GM21529 (cell line): Measurements from ENCODE around the gene TEX101.

Experiments
- ATAC-seq: cut with Tn5 transposase; IDR thresholded peaks from one replicate; pipeline ENCODE4 v1.9.1; 2021; ENCODE audit not compliant: unreplicated experiment

Gene TEX101

GRCh38 chr19:43445426-43445825 is 30.7 kb downstream of the TEX101 start:
- no peak for ATAC-seq

DNA sequence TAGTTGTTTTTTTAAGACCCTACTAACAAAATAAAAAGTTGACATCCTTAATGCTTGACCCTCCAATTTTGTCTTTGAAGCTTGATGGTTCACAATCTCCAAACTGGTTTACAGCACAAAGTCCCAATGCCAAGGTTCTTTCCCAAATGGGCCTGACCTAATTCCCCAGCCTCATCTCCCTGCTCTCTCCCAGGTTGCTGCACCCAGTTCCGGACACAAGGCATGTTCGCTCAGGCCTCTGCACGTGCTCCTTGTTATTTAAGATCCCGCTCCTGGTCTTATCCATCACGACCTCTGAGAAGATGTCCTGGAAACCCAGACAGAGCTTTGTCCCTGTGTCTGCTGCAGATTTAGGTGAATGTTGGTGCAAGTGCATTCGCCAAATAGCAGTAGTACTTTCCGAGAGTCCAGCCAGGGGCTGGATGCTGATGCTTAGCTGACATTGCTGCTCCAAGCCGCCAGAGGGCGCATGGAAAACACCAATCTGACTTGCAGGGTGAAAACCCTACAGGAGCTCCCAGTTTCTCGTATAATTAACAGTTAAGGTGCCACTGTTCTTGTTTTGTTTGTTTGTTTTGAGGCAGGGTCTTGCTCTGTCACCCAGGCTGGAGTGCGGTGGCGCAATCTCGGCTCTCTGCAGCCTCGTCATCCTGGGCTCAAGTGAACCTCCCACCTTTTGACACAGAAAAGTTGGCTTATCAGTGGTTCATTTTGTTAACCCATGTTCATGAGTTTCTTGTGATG is 32.2 kb downstream of the TEX101 start:
- no peak for ATAC-seq

DNA sequence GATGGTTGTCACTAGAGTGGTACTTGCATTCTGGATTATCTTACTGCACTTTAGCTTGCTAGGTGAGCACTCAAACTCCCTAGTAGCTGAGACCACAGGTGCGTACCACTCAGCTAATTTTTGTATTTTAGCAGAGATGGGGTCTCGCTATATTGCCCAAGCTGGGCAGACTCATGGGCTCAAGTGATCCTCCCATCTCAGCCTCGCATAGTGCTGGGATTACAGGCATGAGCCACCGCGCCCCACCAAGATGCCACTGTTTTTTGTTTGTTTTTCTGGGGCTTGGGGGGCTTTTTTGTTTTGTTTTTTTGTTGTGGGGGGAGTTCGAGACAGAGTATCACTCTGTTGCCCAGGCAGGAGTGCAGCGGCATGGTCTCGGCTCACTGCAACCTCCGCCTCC is 33.0 kb downstream of the TEX101 start:
- ATAC-seq = no peak

GRCh38 chr19:43450545-43450997 is 35.9 kb downstream of the TEX101 start:
- no peak for ATAC-seq

DNA sequence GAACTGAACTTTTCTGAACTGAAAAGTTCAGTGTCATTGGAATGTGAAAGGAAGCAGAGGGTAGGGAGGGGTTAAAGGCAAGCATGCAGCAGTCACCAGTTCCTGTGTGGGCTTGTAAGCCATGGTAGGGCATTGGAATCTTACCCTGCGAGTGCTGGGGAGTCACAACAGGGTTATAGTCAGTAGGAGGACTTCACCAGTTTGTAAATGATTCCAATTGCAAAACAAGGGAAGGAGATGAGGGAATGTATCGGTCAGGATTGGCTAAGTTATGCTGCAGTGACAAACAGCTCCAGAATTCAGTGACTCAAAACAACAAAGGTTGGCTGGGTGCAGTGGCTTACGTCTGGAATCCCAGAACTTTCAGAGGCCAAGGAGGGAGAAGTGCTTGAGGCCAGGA is 37.9 kb downstream of the TEX101 start:
- no peak for ATAC-seq

DNA sequence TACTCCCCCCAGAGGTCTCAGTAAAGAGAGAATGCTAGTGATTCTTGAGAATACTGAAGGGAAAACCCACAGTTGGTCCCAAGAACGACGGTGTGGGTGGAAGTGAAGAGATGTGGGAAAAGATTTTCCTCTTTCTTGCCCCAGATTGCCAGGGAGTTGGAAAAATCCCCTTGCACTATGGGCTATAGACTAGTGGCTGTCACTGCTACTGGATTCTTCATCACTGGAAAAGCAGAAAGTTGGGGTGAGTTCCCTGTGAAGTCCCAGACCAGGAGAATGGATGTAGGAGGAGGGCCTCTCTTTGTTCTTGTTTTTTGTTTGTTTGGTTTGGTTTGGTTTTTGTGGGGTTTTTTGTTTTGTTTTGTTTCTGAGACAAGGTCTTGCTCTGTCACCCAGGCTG is 39.3 kb downstream of the TEX101 start:
- no peak for ATAC-seq

DNA sequence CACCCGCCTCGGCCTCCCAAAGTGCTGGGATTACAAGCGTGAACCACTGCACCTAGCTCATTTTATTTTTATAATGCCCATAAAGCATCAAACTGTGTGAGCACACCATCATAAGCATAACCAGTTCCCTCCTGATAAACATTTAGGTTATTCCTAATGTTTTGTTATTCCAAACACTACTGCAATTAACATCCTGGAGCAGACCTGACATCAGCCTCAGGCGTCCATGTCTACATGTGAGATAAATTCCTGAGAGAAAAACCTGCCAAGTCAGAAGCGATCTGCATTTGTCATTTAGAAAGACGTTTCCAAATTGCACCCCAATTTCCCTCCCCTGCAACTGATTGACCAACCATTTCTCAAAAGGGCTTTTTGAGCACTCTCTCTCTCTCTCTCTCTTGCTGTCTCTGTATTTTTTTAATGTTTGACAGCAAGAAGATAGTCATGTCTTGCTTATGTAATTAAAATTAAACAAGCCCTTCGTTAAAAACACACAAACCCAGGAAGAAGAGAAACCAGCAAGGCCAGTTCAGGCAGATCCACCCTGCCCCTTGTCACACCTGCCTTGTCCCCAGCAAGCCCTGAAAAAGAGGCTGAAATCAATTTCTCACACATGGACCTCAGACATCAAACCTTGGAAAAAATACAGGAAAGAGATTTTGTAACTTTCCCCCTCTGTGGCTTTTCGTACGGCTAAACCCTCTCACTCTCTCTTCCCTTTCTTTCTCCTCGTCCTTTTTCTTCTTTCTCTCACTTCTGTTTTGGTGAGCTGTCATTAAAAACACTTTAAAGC is 40.8 kb downstream of the TEX101 start:
- ATAC-seq = no peak

DNA sequence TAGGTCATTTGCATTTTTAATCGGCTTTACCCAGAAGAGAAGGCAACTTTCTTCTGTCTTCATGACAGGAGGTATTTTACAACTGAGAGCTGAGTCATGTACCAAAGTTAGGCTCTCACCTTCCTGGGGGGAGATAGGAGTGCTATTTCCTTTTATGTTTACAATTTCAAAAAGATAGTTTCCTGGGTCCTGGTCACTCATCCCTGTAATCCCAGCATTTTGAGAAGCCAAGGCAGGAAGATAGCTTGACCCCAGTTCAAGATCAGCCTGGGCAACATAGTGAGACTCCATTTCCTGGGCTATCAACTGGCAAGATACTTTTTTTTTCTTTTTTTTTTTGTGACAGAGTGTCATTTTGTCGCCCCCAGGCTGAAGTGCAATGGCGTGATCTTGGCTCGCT is 43.1 kb downstream of the TEX101 start:
- no peak for ATAC-seq

DNA sequence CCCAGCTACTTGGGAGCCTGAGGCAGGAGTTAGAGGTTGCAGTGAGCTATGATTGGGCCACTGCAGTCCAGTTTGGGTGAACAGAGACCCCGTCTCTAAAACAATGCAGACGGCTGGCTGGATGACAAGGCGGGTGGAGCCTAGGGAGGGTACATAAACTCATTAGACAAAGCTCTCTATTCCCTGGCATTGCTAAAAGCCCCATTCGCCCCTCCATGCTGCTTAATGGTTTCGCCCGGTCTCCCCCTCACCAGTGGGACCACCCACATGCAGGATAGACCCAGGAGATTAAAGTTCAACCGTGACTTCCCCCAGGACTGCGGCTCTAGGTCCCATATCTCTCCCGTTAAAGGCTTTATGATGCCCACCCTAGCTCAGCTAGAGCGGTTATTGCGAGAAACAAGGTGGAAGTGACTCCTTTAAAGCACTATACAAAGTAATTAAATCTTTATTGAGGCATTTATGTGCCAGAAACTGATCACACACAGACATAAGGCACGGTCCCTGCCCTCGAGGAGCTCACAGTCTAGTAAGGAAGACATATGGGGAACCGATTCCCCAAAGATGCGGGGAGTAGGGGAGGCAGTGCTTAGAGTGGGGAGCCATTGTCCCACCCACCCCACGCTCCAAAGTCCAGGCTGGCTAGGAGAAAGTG is 45.8 kb downstream of the TEX101 start:
- no peak for ATAC-seq

DNA sequence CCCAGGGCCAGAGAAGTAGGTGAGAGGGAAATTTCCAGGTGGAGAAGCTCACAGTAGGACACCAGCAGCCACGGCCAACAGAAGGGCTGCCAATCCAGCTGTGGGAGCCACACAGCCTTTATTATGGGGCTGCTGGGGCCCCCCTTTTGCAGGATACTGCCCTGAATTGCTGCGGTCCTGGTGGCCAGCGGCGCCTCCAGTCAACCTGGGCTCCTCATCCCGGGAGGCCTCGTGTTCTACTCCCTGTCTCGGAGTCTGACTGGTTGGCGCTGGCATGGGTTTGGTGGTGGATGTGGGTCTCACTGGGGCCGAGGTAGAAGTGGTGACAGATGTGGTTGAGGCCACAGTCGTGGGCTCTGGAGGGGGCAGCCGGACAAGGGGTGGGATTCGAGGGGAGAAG is 46.6 kb downstream of the TEX101 start:
- ATAC-seq = no peak

- ATAC-seq = no peak
These were observed 47.7 kb downstream of the TEX101 start for GRCh38 chr19:43462383-43462782.

- no peak for ATAC-seq
These were observed 48.2 kb downstream of the TEX101 start for GRCh38 chr19:43462785-43463380.

- ATAC-seq = peak; percentile 80
These were observed 48.9 kb downstream of the TEX101 start for GRCh38 chr19:43463381-43464133.

- peak; percentile 36 for ATAC-seq
These were observed 49.6 kb downstream of the TEX101 start for GRCh38 chr19:43464134-43464775.

DNA sequence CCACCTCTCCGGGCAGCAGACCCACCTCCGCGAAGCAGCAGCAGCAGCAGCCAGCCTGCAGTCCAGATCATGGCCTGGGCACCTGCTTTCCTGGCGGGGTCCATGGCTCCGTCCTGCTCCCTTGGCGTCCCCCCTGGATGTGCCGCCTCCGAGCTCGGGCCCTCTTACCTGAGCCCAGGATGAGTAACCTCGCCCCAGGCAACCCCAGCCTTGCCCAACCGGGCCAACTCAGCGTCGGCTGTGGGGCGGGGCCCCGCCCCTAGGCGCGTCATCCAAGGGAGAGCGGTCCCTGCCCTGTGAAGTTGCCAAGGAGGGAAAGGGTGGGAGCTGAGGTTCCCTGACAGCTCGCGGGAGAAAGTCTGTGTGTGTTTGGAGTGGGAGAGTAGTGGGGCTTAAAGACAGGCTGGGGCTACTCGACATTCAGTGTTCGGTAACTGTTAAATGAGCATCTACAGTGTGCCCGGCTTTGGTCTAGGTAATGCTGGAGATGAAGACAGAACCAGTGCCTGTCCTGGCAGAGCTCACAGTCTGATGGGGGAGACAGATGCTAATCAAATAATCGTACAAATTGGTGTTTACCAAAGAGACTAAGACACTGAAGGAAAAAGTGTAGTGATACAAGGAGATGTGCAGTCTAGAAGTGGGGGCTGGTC is 50.9 kb downstream of the TEX101 start, which contains the start of gene LYPD3:
LYPD3 (minus strand) TSS at position 141 of the 653 bp plus-strand sequence; CDS start at position 104, 37 bp downstream.
- no peak for ATAC-seq

DNA sequence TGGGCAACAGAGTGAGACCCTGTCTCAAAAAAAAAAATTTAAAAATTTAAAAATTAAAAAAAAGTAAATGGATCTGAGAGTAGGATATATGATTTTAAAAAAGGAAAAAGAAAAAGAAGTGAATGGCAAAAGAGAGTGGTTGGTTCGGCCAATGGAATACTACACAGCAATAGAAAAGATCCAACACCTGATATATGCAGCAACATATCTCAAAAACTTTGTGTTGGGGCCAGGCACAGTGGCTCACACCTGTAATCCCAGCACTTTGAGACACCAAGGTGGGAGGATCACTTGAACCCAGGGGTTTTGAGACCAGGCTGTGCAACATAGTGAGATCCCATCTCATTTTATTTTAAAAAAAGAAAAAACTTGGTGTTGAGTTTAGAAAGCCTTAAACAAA is 52.1 kb downstream of the TEX101 start:
- no peak for ATAC-seq

DNA sequence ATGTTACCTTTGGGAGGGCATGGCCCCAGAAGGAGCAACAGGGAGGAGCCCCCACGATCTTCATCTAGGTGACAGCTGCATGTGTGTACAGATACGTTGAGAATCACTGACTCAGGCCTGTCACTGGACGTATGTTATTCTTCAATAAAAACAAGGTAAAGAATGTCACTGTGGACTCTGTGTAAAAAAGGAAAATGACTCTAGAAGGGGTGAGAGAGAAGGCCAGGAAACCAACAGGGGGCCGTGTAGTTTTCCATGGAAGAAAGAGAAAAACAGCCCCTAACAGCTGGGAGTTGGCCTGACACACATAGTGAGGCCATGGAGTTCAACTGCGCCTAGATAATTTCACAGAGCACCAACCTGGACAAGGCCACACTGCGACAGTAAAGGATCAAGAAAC is 52.6 kb downstream of the TEX101 start:
- ATAC-seq = no peak

DNA sequence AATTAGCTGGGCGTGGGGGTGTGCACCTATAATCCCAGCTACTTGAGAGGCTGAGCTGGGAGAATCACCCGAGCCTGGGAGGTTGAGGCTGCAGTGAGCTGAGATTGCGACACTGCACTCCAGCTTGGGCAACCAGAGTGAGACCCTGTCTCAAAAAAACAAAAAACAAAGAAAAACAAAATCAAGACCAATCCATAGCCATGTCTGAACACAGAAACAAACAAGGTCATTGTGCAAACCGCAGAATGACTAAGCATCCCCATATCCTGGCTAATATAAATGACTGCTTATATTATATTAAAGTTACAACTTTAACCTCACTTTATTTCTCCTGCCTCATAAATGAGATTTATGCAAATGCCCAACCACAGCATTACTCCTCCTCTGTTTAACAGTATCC is 53.0 kb downstream of the TEX101 start:
- no peak for ATAC-seq
